ENCODE measurements around the gene CEP78.

- peak in 1 of 2 donors; percentile 48 for TF ChIP-seq POLR2A (IDR thresholded peaks at IDR 0.05)
- TF ChIP-seq CTCF (IDR thresholded peaks at IDR 0.05), result no peak
Observed at GRCh38 chr9:78296201-78296892, 60.5 kb downstream of the CEP78 start.
